Calu3 (cell line): ENCODE data around the gene HHAT. TPM values are rescaled to one million over a fixed set of nuclear protein-coding genes. Genes with fewer than 3 reads are reported as not detected.

Source experiments
- BruUV-seq: library from RNA; stranded (reverse); fragments of 400-500 nt; replicated peaks from 2 replicates; lab custom pipeline; 2021; lab: Mats Ljungman, UMichigan
- CTCF ChIA-PET: fragments of 300-600 bp; sonication (Branson Sonifier 250); formaldehyde crosslinking; loops from one replicate; lab custom pipeline; 2022; ENCODE audit warnings: antibody characterized with exemption; lab: Charles Lee
- DNase-seq: peaks from one replicate; pipeline ENCODE4 v3.0.0; 2022
- H3K27ac Mint-ChIP-seq: one replicate; pipeline ENCODE4 v1.8.0; 2022; ENCODE audit warnings: mixed read lengths; ENCODE audit not compliant: unreplicated experiment
- H3K27me3 Mint-ChIP-seq: one replicate; pipeline ENCODE4 v1.8.0; 2022; ENCODE audit warnings: mixed read lengths; ENCODE audit not compliant: unreplicated experiment
- H3K36me3 Mint-ChIP-seq: one replicate; pipeline ENCODE4 v1.8.0; 2022; ENCODE audit warnings: mild to moderate bottlenecking, moderate library complexity, mixed read lengths; ENCODE audit not compliant: insufficient read depth, unreplicated experiment
- H3K4me1 Mint-ChIP-seq: one replicate; pipeline ENCODE4 v1.8.0; 2022; ENCODE audit warnings: mild to moderate bottlenecking, low read depth, mixed read lengths; ENCODE audit not compliant: unreplicated experiment
- H3K4me3 Mint-ChIP-seq: one replicate; pipeline ENCODE4 v1.8.0; 2022; ENCODE audit warnings: mild to moderate bottlenecking, low read depth, moderate library complexity, mixed read lengths; ENCODE audit not compliant: unreplicated experiment
- H3K9me3 Mint-ChIP-seq: one replicate; pipeline ENCODE4 v1.8.0; 2022; ENCODE audit warnings: low read depth, mixed read lengths; ENCODE audit not compliant: unreplicated experiment
- CTCF ChIP-seq: fragments of 200-600 bp; IDR thresholded peaks from one replicate; pipeline ENCODE4 v1.8.0; 2022; ENCODE audit warnings: antibody characterized with exemption; ENCODE audit not compliant: unreplicated experiment
- intact Hi-C: fragments of 100-400 bp; cut with micrococcal nuclease; formaldehyde crosslinking; loops from one replicate; pipeline ENCODE4 v1.10.0; 2022; ENCODE audit not compliant: unreplicated experiment
- total RNA-seq: library from RNA; stranded (reverse); gene quantifications from 2 replicates; pipeline ENCODE4 v1.2.3, GENCODE V29; 2022

HHAT gene
- total RNA-seq, 1 experiment from 2014 or later: 5.8 TPM

GRCh38 chr1:210367566-210367965, 38.9 kb downstream of the HHAT start:
- Mint-ChIP-seq H3K27me3 (no peaks in the 10 kb centered on the region), H3K4me3 (no peak overlapping the region), H3K27ac (no peak overlapping the region), H3K4me1 (peaks cover 14% of the 10 kb centered on the region), H3K36me3 (no peaks in the 10 kb centered on the region), H3K9me3 (no peaks in the 10 kb centered on the region)
- DNase-seq: no peak
- no peak for TF ChIP-seq CTCF
- CTCF ChIA-PET: interaction anchor here (0.6 kb wide), 1 partner anchor 57 kb away, joined by 6 read pairs; no protein-coding TSS in a partner anchor
- BruUV-seq: no TSS peak
- intact Hi-C loops: no loop called here

GRCh38 chr1:210369425-210369824, 40.7 kb downstream of the HHAT start:
- no peak for DNase-seq
- H3K4me1 Mint-ChIP-seq: peaks cover 27% of the 10 kb centered on the region
- H3K27me3 Mint-ChIP-seq: no peaks in the 10 kb centered on the region
- no peak for TF ChIP-seq CTCF
- intact Hi-C loops: no loop called here
- H3K36me3 Mint-ChIP-seq: peaks cover 18% of the 10 kb centered on the region
- BruUV-seq: no TSS peak
- H3K9me3 Mint-ChIP-seq: no peaks in the 10 kb centered on the region
- no peak overlapping the region for H3K27ac Mint-ChIP-seq
- no peak overlapping the region for H3K4me3 Mint-ChIP-seq
- CTCF ChIA-PET: interaction anchor here (0.6 to 1.1 kb wide), 5 partner anchors 8 to 1667 kb away, joined by 3 to 5 read pairs (median 4); no protein-coding TSS in a partner anchor

- Mint-ChIP-seq H3K27me3 (no peaks in the 10 kb centered on the region), H3K36me3 (peaks cover 23% of the 10 kb centered on the region), H3K27ac (no peak overlapping the region), H3K9me3 (no peaks in the 10 kb centered on the region), H3K4me3 (no peak overlapping the region), H3K4me1 (peaks cover 28% of the 10 kb centered on the region)
- intact Hi-C loops: no loop called here
- DNase-seq: no peak
- no peak for TF ChIP-seq CTCF
- no TSS peak for BruUV-seq
- CTCF ChIA-PET: interaction anchor here (0.6 kb wide), 1 partner anchor 11 kb away, joined by 5 read pairs; no protein-coding TSS in a partner anchor
These were observed 43.2 kb downstream of the HHAT start for GRCh38 chr1:210371916-210372315.

GRCh38 chr1:210372491-210372890, 43.8 kb downstream of the HHAT start:
- intact Hi-C loops: no loop called here
- TF ChIP-seq CTCF: no peak
- peak overlapping the region; percentile 96 for H3K27ac Mint-ChIP-seq

More at GRCh38 chr1:210372491-210372890, 43.8 kb downstream of the HHAT start:
- Mint-ChIP-seq H3K9me3 (no peaks in the 10 kb centered on the region), H3K27me3 (no peaks in the 10 kb centered on the region), H3K4me3 (no peak overlapping the region), H3K4me1 (peaks cover 22% of the 10 kb centered on the region), H3K36me3 (peaks cover 23% of the 10 kb centered on the region)
- CTCF ChIA-PET: interaction anchor here (0.6 to 0.7 kb wide), 3 partner anchors 12 to 617 kb away, joined by 3 to 5 read pairs (median 5); no protein-coding TSS in a partner anchor
- no TSS peak for BruUV-seq
- no peak for DNase-seq
